Caco-2 (cell line): ENCODE measurements around the gene PPP1R9B. TPM values are rescaled to one million over a fixed set of nuclear protein-coding genes. Genes with fewer than 3 reads are reported as not detected.

ENCODE experiments used
- BruUV-seq: library from RNA; stranded (reverse); fragments of 400-500 nt; replicated peaks from 2 replicates; lab custom pipeline; 2021; lab: Mats Ljungman, UMichigan
- CTCF ChIA-PET: fragments of 300-600 bp; sonication (Branson Sonifier 250); formaldehyde crosslinking; loops from one replicate; lab custom pipeline; 2022; ENCODE audit warnings: antibody characterized with exemption; lab: Charles Lee
- POLR2A ChIA-PET: fragments of 300-600 bp; sonication (Branson Sonifier 250); formaldehyde crosslinking; loops from one replicate; lab custom pipeline; 2022; ENCODE audit warnings: antibody characterized with exemption; lab: Charles Lee
- DNase-seq, 2 experiments: peaks; one replicate each; pipeline versions ENCODE4 v3.0.0 to v3.0.0-alpha.2; 2020 to 2022
- H3K27me3 ChIP-seq: replicated peaks from 2 replicates; pipeline ENCODE4 v1.6.0; 2011; ENCODE audit warnings: low read length; ENCODE audit not compliant: control insufficient read depth, insufficient read depth
- H3K36me3 ChIP-seq: 2 replicates; pipeline ENCODE4 v1.5.1; 2011; ENCODE audit warnings: low read length; ENCODE audit not compliant: control insufficient read depth, insufficient read depth
- H3K4me1 ChIP-seq: fragments of 250-450 bp; sonication (Bioruptor Pico); 2 replicates; pipeline ENCODE4 v1.5.1; 2020; ENCODE audit warnings: mild to moderate bottlenecking
- H3K4me3 ChIP-seq: 2 replicates; pipeline ENCODE4 v1.5.1; 2011; ENCODE audit warnings: low read depth, mild to moderate bottlenecking, control low read depth, low read length
- H3K9me3 ChIP-seq: fragments of 250-450 bp; sonication (Bioruptor Pico); 2 replicates; pipeline ENCODE4 v1.5.1; 2020; ENCODE audit warnings: mild to moderate bottlenecking, moderate library complexity
- H3K27ac Mint-ChIP-seq: one replicate; pipeline ENCODE4 v1.8.0; 2022; ENCODE audit warnings: mixed read lengths; ENCODE audit not compliant: unreplicated experiment
- H3K27me3 Mint-ChIP-seq: one replicate; pipeline ENCODE4 v1.8.0; 2022; ENCODE audit warnings: mixed read lengths; ENCODE audit not compliant: insufficient read depth, unreplicated experiment
- H3K36me3 Mint-ChIP-seq: one replicate; pipeline ENCODE4 v1.8.0; 2022; ENCODE audit warnings: mild to moderate bottlenecking, mixed read lengths; ENCODE audit not compliant: insufficient read depth, unreplicated experiment
- H3K4me1 Mint-ChIP-seq: one replicate; pipeline ENCODE4 v1.8.0; 2022; ENCODE audit warnings: low read depth, mixed read lengths; ENCODE audit not compliant: unreplicated experiment
- H3K4me3 Mint-ChIP-seq: one replicate; pipeline ENCODE4 v1.8.0; 2022; ENCODE audit warnings: mild to moderate bottlenecking, moderate library complexity, mixed read lengths; ENCODE audit not compliant: unreplicated experiment
- H3K9me3 Mint-ChIP-seq: one replicate; pipeline ENCODE4 v1.8.0; 2022; ENCODE audit warnings: mixed read lengths; ENCODE audit not compliant: unreplicated experiment
- CTCF ChIP-seq, 2 experiments: fragments of 200-600 bp in 1 of 2; IDR thresholded peaks; 1 replicate in 1 of 2; 2 replicates in 1 of 2; pipeline versions ENCODE4 v1.5.1 to v1.8.0; 2011 to 2022; ENCODE audit warnings: antibody characterized with exemption in 1 of 2, control low read depth in 1 of 2, inconsistent platforms in 1 of 2, low read depth in 1 of 2, low read length in 1 of 2, mild to moderate bottlenecking in 1 of 2, moderate library complexity in 1 of 2; ENCODE audit not compliant: insufficient read depth in 1 of 2, severe bottlenecking in 1 of 2, unreplicated experiment in 1 of 2
- intact Hi-C: fragments of 100-400 bp; cut with micrococcal nuclease; formaldehyde crosslinking; loops from one replicate; pipeline ENCODE4 v1.10.0; 2022; ENCODE audit not compliant: unreplicated experiment
- total RNA-seq: library from RNA; stranded (reverse); gene quantifications from 2 replicates; pipeline ENCODE4 v1.2.3, GENCODE V29; 2022

Gene PPP1R9B
- total RNA-seq, 1 experiment from 2014 or later: 74.8 TPM

DNA sequence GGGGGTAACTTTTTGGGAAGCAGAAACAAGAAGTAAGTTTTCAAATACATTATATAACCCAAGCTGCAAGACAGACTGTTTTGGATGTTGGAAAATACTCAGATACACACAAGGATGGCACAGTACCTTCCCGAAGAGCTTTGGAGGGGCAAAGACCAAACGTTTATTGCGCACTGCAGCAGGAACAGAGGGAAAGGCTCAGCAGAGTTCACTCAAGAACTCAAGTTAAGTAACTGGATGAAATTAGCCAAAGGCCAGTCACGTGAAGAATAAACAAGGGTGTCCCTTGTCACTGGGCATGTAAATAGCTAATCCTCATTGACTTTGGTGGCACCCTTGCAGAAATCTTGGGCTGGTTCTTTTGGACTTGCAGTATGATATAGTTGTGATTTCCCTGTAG is 52.6 kb downstream of the PPP1R9B start:
- no TSS peak for BruUV-seq
- H3K9me3 ChIP-seq: no peaks in the 10 kb centered on the region
- intact Hi-C loops: no loop called here

GRCh38 chr17:50097455-50097854 is 53.0 kb downstream of the PPP1R9B start:
- Histone ChIP-seq H3K4me1 (no peaks in the 10 kb centered on the region), H3K4me3 (no peak overlapping the region), H3K36me3 (no peaks in the 10 kb centered on the region), H3K27me3 (no peaks in the 10 kb centered on the region), H3K9me3 (no peaks in the 10 kb centered on the region)
- no peak for TF ChIP-seq CTCF (IDR thresholded peaks at IDR 0.05; ENCODE audit: insufficient read depth in 1 of 2, low read depth in 1 of 2, low read length in 1 of 2, severe bottlenecking in 1 of 2, unreplicated experiment in 1 of 2)
- no peak overlapping the region for H3K27ac Mint-ChIP-seq
- CTCF ChIA-PET: no interaction called here
- no peaks in the 10 kb centered on the region for H3K4me1 Mint-ChIP-seq
- H3K9me3 Mint-ChIP-seq: no peaks in the 10 kb centered on the region
- H3K27me3 Mint-ChIP-seq: no peaks in the 10 kb centered on the region
- intact Hi-C loops: no loop called here
- no peaks in the 10 kb centered on the region for H3K36me3 Mint-ChIP-seq
- no peak overlapping the region for H3K4me3 Mint-ChIP-seq
- no TSS peak for BruUV-seq
- POLR2A ChIA-PET: no interaction called here
- DNase-seq: no peak

More for the DNA sequence above, 52.6 kb downstream of the PPP1R9B start:
- no peaks in the 10 kb centered on the region for H3K4me1 Mint-ChIP-seq
- no peaks in the 10 kb centered on the region for H3K27me3 Mint-ChIP-seq
- H3K4me3 ChIP-seq: no peak overlapping the region
- no peaks in the 10 kb centered on the region for H3K36me3 Mint-ChIP-seq
- CTCF ChIA-PET: no interaction called here
- no peaks in the 10 kb centered on the region for H3K9me3 Mint-ChIP-seq
- DNase-seq: no peak
- no peak for TF ChIP-seq CTCF (IDR thresholded peaks at IDR 0.05; ENCODE audit: insufficient read depth in 1 of 2, low read depth in 1 of 2, low read length in 1 of 2, severe bottlenecking in 1 of 2, unreplicated experiment in 1 of 2)
- no peaks in the 10 kb centered on the region for H3K4me1 ChIP-seq
- no peaks in the 10 kb centered on the region for H3K27me3 ChIP-seq
- POLR2A ChIA-PET: no interaction called here
- H3K27ac Mint-ChIP-seq: no peak overlapping the region
- H3K4me3 Mint-ChIP-seq: no peak overlapping the region
- H3K36me3 ChIP-seq: no peaks in the 10 kb centered on the region

DNA sequence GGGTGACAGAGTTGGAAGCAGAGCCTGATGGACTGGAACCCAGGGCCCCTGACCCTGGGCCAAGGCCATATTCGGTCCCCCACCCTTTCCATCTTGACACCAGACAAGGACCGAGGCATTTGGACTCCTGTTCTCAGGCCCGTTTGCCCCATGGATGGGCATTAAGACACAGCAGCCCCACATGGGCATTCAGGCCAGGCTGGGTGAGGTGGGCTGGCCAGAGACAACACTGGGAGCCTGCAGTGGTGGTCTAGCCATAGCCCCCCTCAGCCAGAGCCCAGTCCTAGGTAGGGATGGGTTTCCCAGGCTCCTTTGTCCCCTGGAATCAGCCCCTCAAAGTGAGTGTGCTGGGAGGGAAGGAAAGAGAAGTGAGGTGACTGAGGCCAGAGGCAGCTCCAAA is 53.7 kb downstream of the PPP1R9B start:
- no peak overlapping the region for H3K4me3 Mint-ChIP-seq
- no peaks in the 10 kb centered on the region for H3K27me3 Mint-ChIP-seq
- no peak for DNase-seq
- CTCF ChIA-PET: no interaction called here
- intact Hi-C loops: no loop called here
- POLR2A ChIA-PET: interaction anchor here (0.7 kb wide), 1 partner anchor 218 kb away, joined by 3 read pairs; no protein-coding TSS in a partner anchor
- no peaks in the 10 kb centered on the region for H3K36me3 ChIP-seq
- no peak for TF ChIP-seq CTCF (IDR thresholded peaks at IDR 0.05; ENCODE audit: insufficient read depth in 1 of 2, low read depth in 1 of 2, low read length in 1 of 2, severe bottlenecking in 1 of 2, unreplicated experiment in 1 of 2)
- H3K4me3 ChIP-seq: no peak overlapping the region
- H3K27me3 ChIP-seq: no peaks in the 10 kb centered on the region
- H3K9me3 Mint-ChIP-seq: no peaks in the 10 kb centered on the region
- H3K36me3 Mint-ChIP-seq: no peaks in the 10 kb centered on the region
- H3K9me3 ChIP-seq: no peaks in the 10 kb centered on the region
- BruUV-seq: no TSS peak
- H3K4me1 Mint-ChIP-seq: no peaks in the 10 kb centered on the region
- no peaks in the 10 kb centered on the region for H3K4me1 ChIP-seq
- H3K27ac Mint-ChIP-seq: no peak overlapping the region
